Parathyroid adenoma (tissue), 2 donors: Measurements from ENCODE around the gene ZNF521.

Source experiments
- H2AFZ ChIP-seq: fragments of 300-600 bp; sonication (generic); one replicate; pipeline ENCODE4 v1.7.0; 2017; ENCODE audit warnings: antibody characterized with exemption, mild to moderate bottlenecking
- H3K27ac ChIP-seq: fragments of 300-600 bp; sonication (generic); one replicate; pipeline ENCODE4 v1.7.0; 2017
- H3K27me3 ChIP-seq: fragments of 300-600 bp; sonication (generic); one replicate; pipeline ENCODE4 v1.7.0; 2017; ENCODE audit warnings: low read length; ENCODE audit not compliant: control insufficient read depth, insufficient read depth
- H3K36me3 ChIP-seq: fragments of 300-600 bp; sonication (generic); one replicate; pipeline ENCODE4 v1.7.0; 2017; ENCODE audit warnings: low read length; ENCODE audit not compliant: control insufficient read depth, insufficient read depth
- H3K4me1 ChIP-seq: fragments of 300-600 bp; sonication (generic); one replicate; pipeline ENCODE4 v1.7.0; 2017; ENCODE audit warnings: control low read depth
- H3K4me2 ChIP-seq: fragments of 300-600 bp; sonication (generic); one replicate; pipeline ENCODE4 v1.7.0; 2017; ENCODE audit warnings: low read length
- H3K4me3 ChIP-seq: fragments of 300-600 bp; sonication (generic); one replicate; pipeline ENCODE4 v1.7.0; 2017; ENCODE audit warnings: low read depth, low read length
- H3K79me2 ChIP-seq: fragments of 300-600 bp; sonication (generic); one replicate; pipeline ENCODE4 v1.7.0; 2017; ENCODE audit warnings: control low read depth
- H3K9ac ChIP-seq: fragments of 300-600 bp; sonication (generic); one replicate; pipeline ENCODE4 v1.7.0; 2017; ENCODE audit warnings: mild to moderate bottlenecking
- H3K9me3 ChIP-seq: fragments of 300-600 bp; sonication (generic); one replicate; pipeline ENCODE4 v1.7.0; 2017; ENCODE audit warnings: low read length; ENCODE audit not compliant: control insufficient read depth
- TF ChIP-seq, protein P1 (sequence below): fragments of 300-600 bp; sonication (generic); IDR thresholded peaks from one replicate; pipeline ENCODE4 v1.7.0; 2017; ENCODE audit warnings: antibody characterized with exemption, mild to moderate bottlenecking
- donor health status: primary hyperparathyroidism.

Gene ZNF521

GRCh38 chr18:25236736-25237135, 115.2 kb downstream of the ZNF521 start:
- TF ChIP-seq, protein P1, sequence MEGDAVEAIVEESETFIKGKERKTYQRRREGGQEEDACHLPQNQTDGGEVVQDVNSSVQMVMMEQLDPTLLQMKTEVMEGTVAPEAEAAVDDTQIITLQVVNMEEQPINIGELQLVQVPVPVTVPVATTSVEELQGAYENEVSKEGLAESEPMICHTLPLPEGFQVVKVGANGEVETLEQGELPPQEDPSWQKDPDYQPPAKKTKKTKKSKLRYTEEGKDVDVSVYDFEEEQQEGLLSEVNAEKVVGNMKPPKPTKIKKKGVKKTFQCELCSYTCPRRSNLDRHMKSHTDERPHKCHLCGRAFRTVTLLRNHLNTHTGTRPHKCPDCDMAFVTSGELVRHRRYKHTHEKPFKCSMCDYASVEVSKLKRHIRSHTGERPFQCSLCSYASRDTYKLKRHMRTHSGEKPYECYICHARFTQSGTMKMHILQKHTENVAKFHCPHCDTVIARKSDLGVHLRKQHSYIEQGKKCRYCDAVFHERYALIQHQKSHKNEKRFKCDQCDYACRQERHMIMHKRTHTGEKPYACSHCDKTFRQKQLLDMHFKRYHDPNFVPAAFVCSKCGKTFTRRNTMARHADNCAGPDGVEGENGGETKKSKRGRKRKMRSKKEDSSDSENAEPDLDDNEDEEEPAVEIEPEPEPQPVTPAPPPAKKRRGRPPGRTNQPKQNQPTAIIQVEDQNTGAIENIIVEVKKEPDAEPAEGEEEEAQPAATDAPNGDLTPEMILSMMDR: no peak
- H3K4me2 ChIP-seq: no peak overlapping the region

GRCh38 chr18:25235401-25236042, 116.4 kb downstream of the ZNF521 start:
- H3K27ac ChIP-seq: no peak overlapping the region
- TF ChIP-seq, protein P1: no peak
- H3K9me3 ChIP-seq: no peaks in the 10 kb centered on the region
- H3K9ac ChIP-seq: no peak overlapping the region
- H3K4me2 ChIP-seq: no peak overlapping the region
- no peak overlapping the region for H2AFZ ChIP-seq
- H3K79me2 ChIP-seq: no peaks in the 10 kb centered on the region
- H3K4me1 ChIP-seq: no peaks in the 10 kb centered on the region
- H3K4me3 ChIP-seq: no peak overlapping the region
- H3K36me3 ChIP-seq: no peaks in the 10 kb centered on the region
- H3K27me3 ChIP-seq: no peaks in the 10 kb centered on the region

More at GRCh38 chr18:25236736-25237135, 115.2 kb downstream of the ZNF521 start:
- H3K4me3 ChIP-seq: no peak overlapping the region
- H3K9me3 ChIP-seq: no peaks in the 10 kb centered on the region
- no peaks in the 10 kb centered on the region for H3K79me2 ChIP-seq
- no peaks in the 10 kb centered on the region for H3K27me3 ChIP-seq
- no peaks in the 10 kb centered on the region for H3K36me3 ChIP-seq
- H3K27ac ChIP-seq: no peak overlapping the region
- no peaks in the 10 kb centered on the region for H3K4me1 ChIP-seq
- H3K9ac ChIP-seq: no peak overlapping the region
- H2AFZ ChIP-seq: no peak overlapping the region

GRCh38 chr18:25234740-25235345, 117.1 kb downstream of the ZNF521 start:
- Histone ChIP-seq H3K27me3 (no peaks in the 10 kb centered on the region), H3K4me1 (no peaks in the 10 kb centered on the region), H3K9me3 (no peaks in the 10 kb centered on the region), H3K4me3 (no peak overlapping the region), H3K4me2 (no peak overlapping the region), H3K27ac (no peak overlapping the region), H3K9ac (no peak overlapping the region), H3K36me3 (no peaks in the 10 kb centered on the region), H3K79me2 (no peaks in the 10 kb centered on the region), H2AFZ (no peak overlapping the region)
- TF ChIP-seq, protein P1: no peak

DNA sequence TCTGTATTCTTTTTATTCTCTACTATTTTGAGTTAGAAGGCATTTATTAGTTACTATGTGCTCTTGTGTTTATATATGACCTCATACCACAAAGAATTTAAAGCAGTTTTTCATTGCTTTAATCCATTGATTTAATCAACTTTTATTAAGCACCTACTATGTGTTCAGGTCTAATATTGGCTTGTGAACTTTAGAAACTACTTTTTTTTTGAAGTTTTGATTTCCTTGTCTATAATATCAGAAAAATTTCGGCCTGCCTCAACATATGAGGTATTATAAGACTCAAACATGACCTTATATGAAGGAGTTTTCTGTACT, 117.7 kb downstream of the ZNF521 start:
- no peaks in the 10 kb centered on the region for H3K9me3 ChIP-seq
- H3K9ac ChIP-seq: no peak overlapping the region
- peak overlapping the region; percentile 12 for H3K27ac ChIP-seq
- H3K36me3 ChIP-seq: no peaks in the 10 kb centered on the region
- no peak overlapping the region for H3K4me3 ChIP-seq
- H3K4me1 ChIP-seq: no peaks in the 10 kb centered on the region
- no peaks in the 10 kb centered on the region for H3K79me2 ChIP-seq
- H3K27me3 ChIP-seq: no peaks in the 10 kb centered on the region
- TF ChIP-seq, protein P1: no peak
- H2AFZ ChIP-seq: no peak overlapping the region
- H3K4me2 ChIP-seq: no peak overlapping the region
